Kidney glomerular epithelial cell (primary cell): ENCODE measurements around the gene TAF1D.
A peak's percentile ranks its signal among the peaks of the same experiment; 100 is the strongest.
"Not testable (repeated sequence)": the region's sequence is repeated elsewhere in the genome, so short reads cannot be mapped to it uniquely, and the experiment has no call there.

ENCODE experiments used
- DNase-seq: peaks from one replicate; lab custom pipeline; 2025; lab: John Stamatoyannopoulos, UW

The TAF1D gene

GRCh38 chr11:93747122-93747521 is 5.8 kb upstream of the TAF1D start:
- peak; percentile 30 for DNase-seq

- peak; percentile 46 for DNase-seq
Measured at GRCh38 chr11:93746101-93746500, 4.8 kb upstream of the TAF1D start.

- not testable (repeated sequence) for DNase-seq
Measured at GRCh38 chr11:93745005-93745755, 3.9 kb upstream of the TAF1D start.

- DNase-seq, result no peak
Measured at GRCh38 chr11:93744669-93745004, 3.3 kb upstream of the TAF1D start.

- no peak for DNase-seq
Measured at GRCh38 chr11:93743291-93743690, 2.0 kb upstream of the TAF1D start.

- no peak for DNase-seq
Measured at GRCh38 chr11:93741882-93742226, 559 bp upstream of the TAF1D start.

GRCh38 chr11:93740730-93741093 is 583 bp downstream of the TAF1D start:
- peak; percentile 45 for DNase-seq

GRCh38 chr11:93740031-93740729 is 1.1 kb downstream of the TAF1D start:
- DNase-seq, result peak; percentile 45

GRCh38 chr11:93738647-93739081 is 2.6 kb downstream of the TAF1D start:
- DNase-seq, result no peak

- DNase-seq, result no peak
Measured at GRCh38 chr11:93737904-93738612, 3.2 kb downstream of the TAF1D start.

- no peak for DNase-seq
Measured at GRCh38 chr11:93736129-93736528, 5.2 kb downstream of the TAF1D start.

- DNase-seq, result no peak
Measured at GRCh38 chr11:93735627-93736026, 5.7 kb downstream of the TAF1D start.

GRCh38 chr11:93734427-93735222 is 6.7 kb downstream of the TAF1D start:
- DNase-seq, result no peak

GRCh38 chr11:93733474-93733873 is 7.8 kb downstream of the TAF1D start:
- no peak for DNase-seq

- DNase-seq, result no peak
Measured at GRCh38 chr11:93732237-93732892, 8.9 kb downstream of the TAF1D start.

- no peak for DNase-seq
Measured at GRCh38 chr11:93730108-93731107, 10.9 kb downstream of the TAF1D start.

GRCh38 chr11:93729129-93729616 is 12.1 kb downstream of the TAF1D start:
- DNase-seq, result no peak

- no peak for DNase-seq
Measured at GRCh38 chr11:93728792-93729128, 12.5 kb downstream of the TAF1D start.

- DNase-seq, result no peak
Measured at GRCh38 chr11:93727985-93728791, 13.1 kb downstream of the TAF1D start.

GRCh38 chr11:93724089-93724488 is 17.2 kb downstream of the TAF1D start:
- no peak for DNase-seq
